Left kidney (tissue), 2 donors: ENCODE results near the gene DAB2. TPM values are rescaled to one million over a fixed set of nuclear protein-coding genes. Genes with fewer than 3 reads are reported as not detected.
"Not testable (repeated sequence)": the region's sequence is repeated elsewhere in the genome, so short reads cannot be mapped to it uniquely, and the experiment has no call there.

Source experiments
- DNase-seq: peaks from one replicate; pipeline ENCODE4 v3.0.0-alpha.2; 2013
- polyA plus RNA-seq: library from polyadenylated mRNA; unstranded; fragments of 120-200 nt; gene quantifications from one replicate; pipeline ENCODE4 v1.2.1, GENCODE V29; 2013; ENCODE audit not compliant: insufficient read length

DAB2 gene
- polyA plus RNA-seq, 1 donor: 221 TPM

- no peak for DNase-seq
These were observed 82.3 kb downstream of the DAB2 start for GRCh38 chr5:39342460-39342859.

- DNase-seq: no peak
These were observed 82.9 kb downstream of the DAB2 start for GRCh38 chr5:39341896-39342295.

GRCh38 chr5:39340506-39340905 is 84.3 kb downstream of the DAB2 start:
- no peak for DNase-seq

GRCh38 chr5:39337252-39337915 is 87.4 kb downstream of the DAB2 start:
- DNase-seq: no peak

DNA sequence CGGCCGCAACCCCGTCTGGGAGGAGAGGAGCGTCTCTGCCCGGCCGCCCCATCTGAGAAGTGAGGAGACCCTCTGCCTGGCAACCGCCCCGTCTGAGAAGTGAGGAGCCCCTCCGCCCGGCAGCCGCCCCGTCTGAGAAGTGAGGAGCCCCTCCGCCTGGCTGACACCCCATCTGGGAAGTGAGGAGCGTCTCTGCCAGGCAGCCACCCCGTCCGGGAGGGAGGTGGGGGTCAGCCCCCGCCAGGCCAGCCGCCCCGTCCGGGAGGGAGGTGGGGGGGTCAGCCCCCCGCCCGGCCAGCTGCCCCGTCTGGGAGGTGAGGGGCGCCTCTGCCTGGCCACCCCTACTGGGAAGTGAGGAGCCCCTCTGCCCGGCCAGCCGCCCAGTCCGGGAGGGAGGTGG is 90.5 kb downstream of the DAB2 start:
- DNase-seq: not testable (repeated sequence)

- no peak for DNase-seq
These were observed 91.7 kb downstream of the DAB2 start for GRCh38 chr5:39333104-39333503.

- DNase-seq: no peak
These were observed 92.9 kb downstream of the DAB2 start for GRCh38 chr5:39331861-39332381.

- no peak for DNase-seq
These were observed 96.0 kb downstream of the DAB2 start for GRCh38 chr5:39328731-39329130.

DNA sequence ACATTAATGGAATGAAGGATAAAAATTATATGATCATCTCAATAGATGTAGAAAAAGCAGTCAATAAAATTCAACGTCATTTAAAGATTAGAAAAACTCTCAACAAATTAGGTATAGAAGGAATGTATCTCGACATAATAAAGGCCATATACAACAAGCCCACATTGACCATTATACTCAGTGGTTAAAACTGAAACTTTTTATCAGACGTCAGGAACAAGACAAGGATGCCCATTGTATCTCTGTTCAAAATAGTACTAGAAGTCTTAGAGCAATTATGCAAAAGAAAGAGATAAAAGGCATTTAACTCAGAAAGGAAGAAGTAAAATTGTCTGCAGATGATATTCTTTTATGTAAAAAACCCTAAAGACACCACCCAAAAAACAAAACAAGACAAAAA is 101.2 kb downstream of the DAB2 start:
- DNase-seq: no peak

Other genes with a start within 250 kb of the DAB2 start
- 4.7 TPM for gene FYB1, start 205.4 kb downstream of the DAB2 start, polyA plus RNA-seq
- 0.37 TPM for gene C9, start 60.5 kb downstream of the DAB2 start, polyA plus RNA-seq